Measurements from ENCODE around the gene PTPN12.

DNA sequence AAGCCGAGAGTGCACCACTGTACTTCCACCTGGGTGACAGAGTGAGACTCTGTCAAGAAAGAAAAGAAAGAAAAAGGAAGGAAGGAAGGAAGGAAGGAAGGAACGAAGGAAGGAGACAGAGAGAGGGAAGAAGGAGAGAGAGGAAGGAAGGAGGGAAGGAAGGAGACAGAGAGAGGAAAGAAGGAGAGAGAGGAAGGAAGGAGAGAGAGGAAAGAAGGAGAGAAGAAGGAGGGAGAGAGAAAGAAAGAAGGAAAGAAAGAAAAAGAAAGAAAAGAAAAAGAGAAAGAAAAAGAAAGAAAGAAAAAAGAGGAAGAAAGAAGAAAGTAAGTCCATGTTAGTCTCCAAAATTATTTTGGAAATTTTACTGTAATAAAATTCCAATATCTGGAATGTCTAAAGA, 125.8 kb downstream of the PTPN12 start:
- TF ChIP-seq, protein P1, sequence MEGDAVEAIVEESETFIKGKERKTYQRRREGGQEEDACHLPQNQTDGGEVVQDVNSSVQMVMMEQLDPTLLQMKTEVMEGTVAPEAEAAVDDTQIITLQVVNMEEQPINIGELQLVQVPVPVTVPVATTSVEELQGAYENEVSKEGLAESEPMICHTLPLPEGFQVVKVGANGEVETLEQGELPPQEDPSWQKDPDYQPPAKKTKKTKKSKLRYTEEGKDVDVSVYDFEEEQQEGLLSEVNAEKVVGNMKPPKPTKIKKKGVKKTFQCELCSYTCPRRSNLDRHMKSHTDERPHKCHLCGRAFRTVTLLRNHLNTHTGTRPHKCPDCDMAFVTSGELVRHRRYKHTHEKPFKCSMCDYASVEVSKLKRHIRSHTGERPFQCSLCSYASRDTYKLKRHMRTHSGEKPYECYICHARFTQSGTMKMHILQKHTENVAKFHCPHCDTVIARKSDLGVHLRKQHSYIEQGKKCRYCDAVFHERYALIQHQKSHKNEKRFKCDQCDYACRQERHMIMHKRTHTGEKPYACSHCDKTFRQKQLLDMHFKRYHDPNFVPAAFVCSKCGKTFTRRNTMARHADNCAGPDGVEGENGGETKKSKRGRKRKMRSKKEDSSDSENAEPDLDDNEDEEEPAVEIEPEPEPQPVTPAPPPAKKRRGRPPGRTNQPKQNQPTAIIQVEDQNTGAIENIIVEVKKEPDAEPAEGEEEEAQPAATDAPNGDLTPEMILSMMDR (IDR thresholded peaks at IDR 0.05): no peak
- no peak for TF ChIP-seq EZH2 (IDR thresholded peaks at IDR 0.05; ENCODE audit: borderline replicate concordance, insufficient read depth, low read depth, low read length, poor library complexity, severe bottlenecking)

Data from B cell (primary cell).